ENCODE measurements around the gene NOTUM. TPM values are rescaled to one million over a fixed set of nuclear protein-coding genes. Genes with fewer than 3 reads are reported as not detected.

Gene NOTUM
- total RNA-seq, 1 experiment from 2014 or later: not detected

DNA sequence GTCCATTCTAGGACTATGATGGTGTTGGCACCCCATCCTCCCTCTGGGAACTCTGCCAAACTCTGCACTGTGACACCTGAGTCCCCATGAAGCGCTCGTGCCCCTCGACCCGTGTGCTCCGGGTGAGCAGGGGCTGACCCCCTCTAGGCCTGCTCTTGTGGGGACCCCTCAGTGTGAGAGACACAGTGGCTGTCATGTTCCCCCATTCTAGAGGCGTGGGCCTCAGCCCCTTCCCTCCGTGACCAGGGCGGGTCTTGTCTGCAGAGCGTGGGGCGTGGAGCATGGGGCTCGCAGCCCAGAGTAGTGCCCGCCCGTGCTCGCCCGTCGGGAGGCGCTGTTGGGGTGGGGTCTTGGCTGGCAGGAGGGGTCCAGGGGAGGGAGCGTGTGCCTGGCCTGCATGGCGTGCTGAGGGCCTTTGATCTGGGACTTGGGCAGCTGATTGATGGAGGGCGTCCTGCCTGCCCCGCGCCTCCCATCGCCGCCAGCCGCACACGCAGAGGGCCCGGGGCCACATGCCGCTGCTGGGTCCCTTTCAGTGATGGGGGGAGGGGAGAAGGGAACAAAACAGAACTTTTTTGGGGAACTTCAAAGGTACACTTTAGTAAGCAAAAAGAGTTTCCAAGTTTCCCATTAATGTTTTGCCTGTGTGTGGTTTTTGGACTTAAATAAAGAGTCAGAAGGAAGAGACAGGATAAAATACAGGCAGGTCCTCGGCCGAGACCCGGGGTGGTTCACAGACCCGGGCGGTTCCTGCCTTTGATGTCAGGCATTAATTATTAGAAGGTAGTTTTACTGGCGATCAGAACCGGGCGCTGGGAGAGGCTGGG is 39.2 kb upstream of the NOTUM start:
- TF ChIP-seq, protein P1, sequence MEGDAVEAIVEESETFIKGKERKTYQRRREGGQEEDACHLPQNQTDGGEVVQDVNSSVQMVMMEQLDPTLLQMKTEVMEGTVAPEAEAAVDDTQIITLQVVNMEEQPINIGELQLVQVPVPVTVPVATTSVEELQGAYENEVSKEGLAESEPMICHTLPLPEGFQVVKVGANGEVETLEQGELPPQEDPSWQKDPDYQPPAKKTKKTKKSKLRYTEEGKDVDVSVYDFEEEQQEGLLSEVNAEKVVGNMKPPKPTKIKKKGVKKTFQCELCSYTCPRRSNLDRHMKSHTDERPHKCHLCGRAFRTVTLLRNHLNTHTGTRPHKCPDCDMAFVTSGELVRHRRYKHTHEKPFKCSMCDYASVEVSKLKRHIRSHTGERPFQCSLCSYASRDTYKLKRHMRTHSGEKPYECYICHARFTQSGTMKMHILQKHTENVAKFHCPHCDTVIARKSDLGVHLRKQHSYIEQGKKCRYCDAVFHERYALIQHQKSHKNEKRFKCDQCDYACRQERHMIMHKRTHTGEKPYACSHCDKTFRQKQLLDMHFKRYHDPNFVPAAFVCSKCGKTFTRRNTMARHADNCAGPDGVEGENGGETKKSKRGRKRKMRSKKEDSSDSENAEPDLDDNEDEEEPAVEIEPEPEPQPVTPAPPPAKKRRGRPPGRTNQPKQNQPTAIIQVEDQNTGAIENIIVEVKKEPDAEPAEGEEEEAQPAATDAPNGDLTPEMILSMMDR (conservative IDR thresholded peaks at IDR 0.05): no peak
- TF ChIP-seq EZH2 (IDR thresholded peaks at IDR 0.05; ENCODE audit: low read depth): no peak
- Histone ChIP-seq H3K27me3 (ENCODE audit: insufficient read depth, low read depth) (no peaks in the 10 kb centered on the region), H3K27ac (no peak overlapping the region), H3K36me3 (ENCODE audit: low read depth) (no peaks in the 10 kb centered on the region), H3K4me1 (replicated peaks; ENCODE audit: insufficient read depth) (peaks cover 22% of the 10 kb centered on the region), H3K79me2 (ENCODE audit: low read depth) (no peaks in the 10 kb centered on the region), H3K4me3 (no peak overlapping the region), H3K4me2 (no peak overlapping the region), H3F3A (ENCODE audit: insufficient read depth, low read depth) (peaks cover 10% of the 10 kb centered on the region; the same call in 1 of the 2 replicates), H4K20me1 (ENCODE audit: insufficient read depth) (no peaks in the 10 kb centered on the region), H2AFZ (no peak overlapping the region), H3K9me3 (ENCODE audit: insufficient read depth, low read depth) (no peaks in the 10 kb centered on the region), H3K9me2 (ENCODE audit: insufficient read depth) (no peaks in the 10 kb centered on the region)
- CTCF ChIA-PET: no interaction called here
- intact Hi-C loops (cut with micrococcal nuclease; ENCODE audit: unreplicated experiment): loop anchor here (5.0 kb wide), 1 partner anchor 33 kb away; no protein-coding TSS in a partner anchor
- no peak for DNase-seq
- POLR2A ChIA-PET (ENCODE audit: unreplicated experiment): no interaction called here
- no TSS peak for BruUV-seq (replicated peaks)

DNA sequence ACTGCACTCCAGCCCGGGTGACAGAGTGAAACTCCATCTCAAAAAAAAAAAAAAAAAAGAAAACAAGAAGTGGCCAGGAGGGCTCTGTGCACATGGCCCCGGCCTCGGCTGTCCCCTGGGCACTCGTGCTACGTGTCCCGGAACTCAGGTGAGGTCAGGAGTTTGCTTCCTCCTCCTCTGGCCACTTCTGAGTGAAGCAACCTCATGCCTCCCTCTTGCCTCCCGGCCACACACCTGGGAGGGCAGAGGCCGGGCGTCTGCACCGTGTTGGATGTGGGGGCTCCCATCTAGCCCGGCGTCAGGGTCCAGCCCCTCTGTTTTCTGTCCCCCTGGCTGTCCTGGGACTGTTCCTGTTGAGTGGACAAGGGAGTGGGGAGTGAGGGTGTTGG is 38.6 kb upstream of the NOTUM start:
- H3F3A ChIP-seq (ENCODE audit: insufficient read depth, low read depth): peaks cover 10% of the 10 kb centered on the region; the same call in 1 of the 2 replicates
- no peaks in the 10 kb centered on the region for H3K9me3 ChIP-seq (ENCODE audit: insufficient read depth, low read depth)
- no peaks in the 10 kb centered on the region for H3K36me3 ChIP-seq (ENCODE audit: low read depth)
- no peaks in the 10 kb centered on the region for H3K9me2 ChIP-seq (ENCODE audit: insufficient read depth)
- no peak overlapping the region for H3K4me3 ChIP-seq
- BruUV-seq (replicated peaks): no TSS peak
- intact Hi-C loops (cut with micrococcal nuclease; ENCODE audit: unreplicated experiment): no loop called here
- H3K79me2 ChIP-seq (ENCODE audit: low read depth): no peaks in the 10 kb centered on the region
- peaks cover 22% of the 10 kb centered on the region for H3K4me1 ChIP-seq (replicated peaks; ENCODE audit: insufficient read depth)
- ChIA-PET CTCF (no interaction called here), POLR2A (ENCODE audit: unreplicated experiment) (no interaction called here)
- no peak overlapping the region for H3K27ac ChIP-seq
- no peaks in the 10 kb centered on the region for H4K20me1 ChIP-seq (ENCODE audit: insufficient read depth)
- H3K27me3 ChIP-seq (ENCODE audit: insufficient read depth, low read depth): no peaks in the 10 kb centered on the region
- no peak overlapping the region for H2AFZ ChIP-seq
- no peak for DNase-seq
- no peak for TF ChIP-seq EZH2 (IDR thresholded peaks at IDR 0.05; ENCODE audit: low read depth)
- TF ChIP-seq, protein P1 (conservative IDR thresholded peaks at IDR 0.05): no peak
- H3K4me2 ChIP-seq: no peak overlapping the region

DNA sequence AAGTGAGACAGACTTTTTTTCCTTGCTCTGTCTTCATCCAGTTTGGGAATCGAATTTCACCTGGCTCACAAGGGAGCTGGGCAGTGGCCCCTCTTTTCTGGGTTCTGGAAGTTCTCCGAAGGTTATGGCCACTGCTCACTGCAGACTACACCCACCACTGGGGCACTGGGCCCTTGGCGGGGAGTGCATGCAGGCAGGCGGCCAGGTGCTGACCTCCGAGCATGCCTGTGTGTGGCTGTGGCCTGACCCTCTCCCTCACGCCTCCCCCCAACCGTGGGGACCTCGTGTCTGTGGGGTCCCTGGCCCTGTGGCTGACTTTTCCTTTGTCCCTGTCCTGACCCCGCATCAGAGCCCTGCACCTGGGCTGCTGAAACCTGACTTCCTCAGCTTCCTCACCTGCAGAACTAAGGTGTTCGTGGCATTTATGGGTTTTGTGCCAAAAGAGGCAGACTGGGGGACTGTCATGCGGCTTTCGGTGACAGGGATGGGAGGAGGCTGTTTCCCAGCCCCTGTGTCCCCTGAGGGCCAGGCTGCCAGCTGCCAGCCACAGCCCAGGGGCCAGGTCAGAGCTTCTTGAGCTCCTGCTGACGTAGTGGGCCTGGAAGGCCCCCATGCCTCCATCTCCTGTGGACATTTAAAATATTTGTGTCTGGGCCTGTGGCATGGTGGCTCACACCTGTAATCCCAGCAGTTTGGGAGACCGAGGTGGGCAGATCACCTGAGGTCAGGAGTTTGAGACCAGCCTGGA is 37.9 kb upstream of the NOTUM start:
- H3K9me3 ChIP-seq (ENCODE audit: insufficient read depth, low read depth): no peaks in the 10 kb centered on the region
- no peak overlapping the region for H3K4me2 ChIP-seq
- no peaks in the 10 kb centered on the region for H3K27me3 ChIP-seq (ENCODE audit: insufficient read depth, low read depth)
- H3K4me3 ChIP-seq: no peak overlapping the region
- TF ChIP-seq EZH2 (IDR thresholded peaks at IDR 0.05; ENCODE audit: low read depth): no peak
- TF ChIP-seq, protein P1 (conservative IDR thresholded peaks at IDR 0.05): no peak
- H3F3A ChIP-seq (ENCODE audit: insufficient read depth, low read depth): peaks cover 10% of the 10 kb centered on the region; the same call in 1 of the 2 replicates
- no peaks in the 10 kb centered on the region for H3K79me2 ChIP-seq (ENCODE audit: low read depth)
- no peak for DNase-seq
- H3K27ac ChIP-seq: no peak overlapping the region
- intact Hi-C loops (cut with micrococcal nuclease; ENCODE audit: unreplicated experiment): no loop called here
- H4K20me1 ChIP-seq (ENCODE audit: insufficient read depth): no peaks in the 10 kb centered on the region
- H3K9me2 ChIP-seq (ENCODE audit: insufficient read depth): no peaks in the 10 kb centered on the region
- no TSS peak for BruUV-seq (replicated peaks)
- no peaks in the 10 kb centered on the region for H3K36me3 ChIP-seq (ENCODE audit: low read depth)
- H3K4me1 ChIP-seq (replicated peaks; ENCODE audit: insufficient read depth): peaks cover 16% of the 10 kb centered on the region
- no peak overlapping the region for H2AFZ ChIP-seq
- ChIA-PET CTCF (no interaction called here), POLR2A (ENCODE audit: unreplicated experiment) (no interaction called here)

Data from PC-9 (cell line).